Aorta (tissue), 5 donors: ENCODE measurements around the gene TRIM40. TPM values are rescaled to one million over a fixed set of nuclear protein-coding genes. Genes with fewer than 3 reads are reported as not detected.
A peak's percentile ranks its signal among the peaks of the same experiment; 100 is the strongest.

Experiments used
- ATAC-seq: fragments of 200-7000 bp; cut with Tn5 transposase; one replicate; pipeline ENCODE4 v1.9.1; 2022; ENCODE audit warnings: moderate library complexity; ENCODE audit not compliant: low FRiP score
- DNase-seq, 2 donors: peaks; one replicate each; pipeline ENCODE4 v3.0.0-alpha.2; 2020
- H3K27ac ChIP-seq, 2 donors: one replicate each; pipeline ENCODE4 v1.5.1; 2013; ENCODE audit warnings: low read length in 2 of 2, mild to moderate bottlenecking in 2 of 2, moderate library complexity in 2 of 2, control low read depth in 1 of 2, inconsistent platforms in 1 of 2, low read depth in 1 of 2
- H3K27me3 ChIP-seq, 2 donors: one replicate each; pipeline ENCODE4 v1.6.1; 2013; ENCODE audit warnings: control low read depth in 1 of 2, low read length in 1 of 2, mild to moderate bottlenecking in 1 of 2, moderate library complexity in 1 of 2; ENCODE audit not compliant: insufficient read depth in 2 of 2, control insufficient read depth in 1 of 2
- H3K36me3 ChIP-seq, 2 donors: one replicate each; pipeline ENCODE4 v1.6.1; 2013; ENCODE audit warnings: control low read depth in 1 of 2, low read length in 1 of 2, mild to moderate bottlenecking in 1 of 2; ENCODE audit not compliant: insufficient read depth in 2 of 2, control insufficient read depth in 1 of 2
- H3K4me1 ChIP-seq, 2 donors: one replicate each; pipeline ENCODE4 v1.6.1; 2013; ENCODE audit warnings: low read length in 2 of 2, control low read depth in 1 of 2, mild to moderate bottlenecking in 1 of 2, moderate library complexity in 1 of 2; ENCODE audit not compliant: insufficient read depth in 2 of 2, control insufficient read depth in 1 of 2
- H3K4me3 ChIP-seq, 2 donors: one replicate each; pipeline ENCODE4 v1.5.1; 2013; ENCODE audit warnings: low read length in 2 of 2, control low read depth in 1 of 2, mild to moderate bottlenecking in 1 of 2
- H3K9me3 ChIP-seq: one replicate; pipeline ENCODE4 v1.6.1; 2013; ENCODE audit warnings: mild to moderate bottlenecking, low read length; ENCODE audit not compliant: control insufficient read depth
- WGBS, 2 donors: extraction: QIAGEN DNeasy Blood & Tissue Kit; methylation state at CpG; one replicate each; pipeline ENCODE4 v1.1.7; 2013; 5-methylcytosine and 5-hydroxymethylcytosine counted together
- intact Hi-C, 2 donors: fragments of 100-400 bp; cut with DNase I; formaldehyde crosslinking; loops; one replicate each; pipeline versions ENCODE4 v1.14.2 to v1.15.0; 2022
- long read RNA-seq, 2 donors: library from polyadenylated mRNA; unstranded; transcript quantifications; one replicate each; pipeline ENCODE4 v2.0.0, GENCODE V29; 2020 to 2021
- polyA plus RNA-seq, 2 donors: library from polyadenylated mRNA; stranded (reverse); fragments of 200-250 nt; gene quantifications; one replicate each; pipeline ENCODE4 v1.2.3, GENCODE V29; 2013
- total RNA-seq, 2 donors: library from RNA; stranded (reverse); fragmentation: NEBNext Ultra II Directional; extraction: Animal tissue kit (Norgen Biotek cat#: 25700); gene quantifications; one replicate each; pipeline ENCODE4 v1.2.1, GENCODE V29; 2021
- donor health status: healthy with polysubstance abuse.
- donor health status: Bipolar disorder and iron deficiency.
- donor health status: DM: no; HTN: no; CAD: no.
- donor health status: DM: no; HTN: no; CAD: no.
- donor health status: DM: yes; HTN: yes; CAD: no.

The TRIM40 gene
- not detected for total RNA-seq
- 1 to 10 TPM in 1 of 2 donors, not detected in 1; 2.9 TPM for polyA plus RNA-seq
- long read RNA-seq, donor 1, result 0 reads
- long read RNA-seq, donor 2, result 0 reads

GRCh38 chr6:30135757-30136156 is at the start of gene TRIM40:
Gene TRIM40 (plus strand): TSS chr6:30136140. CDS start chr6:30137037, 897 bp downstream.
- DNase-seq (no peak), ATAC-seq (no peak)
- Histone ChIP-seq H3K4me3 (no peak within 1 kb of the TSS), H3K4me1 (no peaks in the 10 kb centered on the region), H3K27me3 (no peaks in the 10 kb centered on the region), H3K9me3 (no peaks in the 10 kb centered on the region), H3K36me3 (no peaks in the 10 kb centered on the region), H3K27ac (no peak within 1 kb of the TSS)
- intact Hi-C loops, result loop anchor here in 1 of 2 donors (10.0 kb wide), 1 partner anchor 281 kb away; no protein-coding TSS in a partner anchor
- 57 to 80% methylated on average over 4 of the region's 4 CpGs for WGBS, 2 donors

- Histone ChIP-seq H3K27ac (no peak overlapping the region), H3K9me3 (no peaks in the 10 kb centered on the region), H3K4me1 (no peaks in the 10 kb centered on the region), H3K36me3 (no peaks in the 10 kb centered on the region), H3K4me3 (no peak overlapping the region), H3K27me3 (no peaks in the 10 kb centered on the region)
- ATAC-seq, result no peak
- WGBS, 2 donors, result 67 to 75% methylated on average over 5 of the region's 5 CpGs
- DNase-seq, result no peak
- intact Hi-C loops, result no loop called here
Measured at GRCh38 chr6:30087876-30088275, 48.1 kb upstream of the TRIM40 start.

GRCh38 chr6:30091577-30092381 is 44.2 kb upstream of the TRIM40 start:
- Histone ChIP-seq H3K4me3 (no peak overlapping the region), H3K9me3 (no peaks in the 10 kb centered on the region), H3K36me3 (no peaks in the 10 kb centered on the region), H3K27ac (no peak overlapping the region), H3K27me3 (peaks cover 0 to 1% of the 10 kb centered on the region in 2 donors), H3K4me1 (no peaks in the 10 kb centered on the region)
- intact Hi-C loops, result no loop called here
- 41 to 53% methylated on average over 11 of the region's 11 CpGs for WGBS, 2 donors
- DNase-seq (peak in 1 of 2 donors; percentile 47), ATAC-seq (no peak)

- intact Hi-C loops, result no loop called here
- WGBS, 2 donors, result 63 to 68% methylated on average over 6 of the region's 6 CpGs
- no peak overlapping the region for H3K27ac ChIP-seq
- no peaks in the 10 kb centered on the region for H3K4me1 ChIP-seq
- H3K9me3 ChIP-seq, result peaks cover 1% of the 10 kb centered on the region
- ATAC-seq (no peak), DNase-seq (no peak)
- no peaks in the 10 kb centered on the region for H3K36me3 ChIP-seq
- no peak overlapping the region for H3K4me3 ChIP-seq
- H3K27me3 ChIP-seq, result peaks cover 0 to 2% of the 10 kb centered on the region in 2 donors
Measured at GRCh38 chr6:30092852-30093543, 42.9 kb upstream of the TRIM40 start.

- H3K27ac ChIP-seq, result no peak overlapping the region
- intact Hi-C loops, result no loop called here
- ATAC-seq (no peak), DNase-seq (no peak)
- no peaks in the 10 kb centered on the region for H3K4me1 ChIP-seq
- no peaks in the 10 kb centered on the region for H3K36me3 ChIP-seq
- 63 to 64% methylated on average over 5 of the region's 5 CpGs for WGBS, 2 donors
- peaks cover 1% of the 10 kb centered on the region for H3K9me3 ChIP-seq
- no peak overlapping the region for H3K4me3 ChIP-seq
- peaks cover 0 to 4% of the 10 kb centered on the region in 2 donors for H3K27me3 ChIP-seq
Measured at GRCh38 chr6:30093951-30094661, 41.8 kb upstream of the TRIM40 start.

- no peaks in the 10 kb centered on the region for H3K36me3 ChIP-seq
- H3K4me1 ChIP-seq, result no peaks in the 10 kb centered on the region
- ATAC-seq, result no peak
- H3K9me3 ChIP-seq, result peaks cover 1% of the 10 kb centered on the region
- H3K27me3 ChIP-seq, result peaks cover 0 to 4% of the 10 kb centered on the region in 2 donors
- no peak overlapping the region for H3K27ac ChIP-seq
- intact Hi-C loops, result no loop called here
- no peak overlapping the region for H3K4me3 ChIP-seq
- DNase-seq, result no peak
- WGBS, 2 donors, result 33 to 42% methylated on average over 1 of the region's 1 CpG
Measured at GRCh38 chr6:30096829-30097228, 39.1 kb upstream of the TRIM40 start.

- Histone ChIP-seq H3K9me3 (peaks cover 1% of the 10 kb centered on the region), H3K27me3 (peaks cover 0 to 4% of the 10 kb centered on the region in 2 donors), H3K4me3 (no peak overlapping the region), H3K27ac (no peak overlapping the region), H3K4me1 (no peaks in the 10 kb centered on the region), H3K36me3 (no peaks in the 10 kb centered on the region)
- WGBS, 2 donors, result 62 to 73% methylated on average over 4 of the region's 4 CpGs
- ATAC-seq (no peak), DNase-seq (no peak)
- intact Hi-C loops, result no loop called here
Measured at GRCh38 chr6:30097902-30098768, 37.8 kb upstream of the TRIM40 start.

GRCh38 chr6:30100154-30100553 is 35.8 kb upstream of the TRIM40 start:
- Histone ChIP-seq H3K4me1 (no peaks in the 10 kb centered on the region), H3K4me3 (no peak overlapping the region), H3K27ac (no peak overlapping the region), H3K9me3 (peaks cover 1% of the 10 kb centered on the region), H3K27me3 (peaks cover 0 to 4% of the 10 kb centered on the region in 2 donors), H3K36me3 (no peaks in the 10 kb centered on the region)
- intact Hi-C loops, result no loop called here
- 17 to 22% methylated on average over 8 of the region's 8 CpGs for WGBS, 2 donors
- DNase-seq (no peak), ATAC-seq (no peak)
